ENCODE measurements around the gene DYSF.
A peak's percentile ranks its signal among the peaks of the same experiment; 100 is the strongest.

The DYSF gene

DNA sequence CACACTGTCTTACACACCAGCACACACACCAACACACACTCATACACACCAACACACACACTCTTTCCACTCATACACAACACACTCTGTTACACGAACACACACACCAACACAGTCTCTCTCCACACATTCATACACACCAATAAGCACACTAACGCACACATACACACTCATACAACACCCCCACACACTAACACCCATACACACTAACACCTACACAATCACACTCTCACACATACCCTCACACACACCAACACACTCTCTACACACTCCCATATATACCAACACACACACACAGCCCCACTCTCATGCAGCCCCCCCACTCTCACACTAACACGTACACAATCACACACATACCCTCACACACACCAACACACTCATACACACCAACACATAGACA is 123.8 kb downstream of the DYSF start (continued):
- TF ChIP-seq ZNF544 (tag by site-specific recombination; IDR thresholded peaks at IDR 0.05): 0 out of 2 replicates have a peak, but pooled peaks have one; percentile 47
- TF ChIP-seq ZNF768 (tag by site-specific recombination; IDR thresholded peaks at IDR 0.05): no peak
- no peak for TF ChIP-seq ZSCAN5A (tag by site-specific recombination; IDR thresholded peaks at IDR 0.05)
- TF ChIP-seq, protein P1, sequence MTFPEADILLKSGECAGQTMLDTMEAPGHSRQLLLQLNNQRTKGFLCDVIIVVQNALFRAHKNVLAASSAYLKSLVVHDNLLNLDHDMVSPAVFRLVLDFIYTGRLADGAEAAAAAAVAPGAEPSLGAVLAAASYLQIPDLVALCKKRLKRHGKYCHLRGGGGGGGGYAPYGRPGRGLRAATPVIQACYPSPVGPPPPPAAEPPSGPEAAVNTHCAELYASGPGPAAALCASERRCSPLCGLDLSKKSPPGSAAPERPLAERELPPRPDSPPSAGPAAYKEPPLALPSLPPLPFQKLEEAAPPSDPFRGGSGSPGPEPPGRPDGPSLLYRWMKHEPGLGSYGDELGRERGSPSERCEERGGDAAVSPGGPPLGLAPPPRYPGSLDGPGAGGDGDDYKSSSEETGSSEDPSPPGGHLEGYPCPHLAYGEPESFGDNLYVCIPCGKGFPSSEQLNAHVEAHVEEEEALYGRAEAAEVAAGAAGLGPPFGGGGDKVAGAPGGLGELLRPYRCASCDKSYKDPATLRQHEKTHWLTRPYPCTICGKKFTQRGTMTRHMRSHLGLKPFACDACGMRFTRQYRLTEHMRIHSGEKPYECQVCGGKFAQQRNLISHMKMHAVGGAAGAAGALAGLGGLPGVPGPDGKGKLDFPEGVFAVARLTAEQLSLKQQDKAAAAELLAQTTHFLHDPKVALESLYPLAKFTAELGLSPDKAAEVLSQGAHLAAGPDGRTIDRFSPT (tag by site-specific recombination; IDR thresholded peaks at IDR 0.05): no peak
- no peak for TF ChIP-seq REPIN1 (tag by site-specific recombination; IDR thresholded peaks at IDR 0.05; ENCODE audit: low read depth)
- TF ChIP-seq ZSCAN16 (tag by site-specific recombination; IDR thresholded peaks at IDR 0.05): no peak
- TF ChIP-seq EGR2 (tag by site-specific recombination; IDR thresholded peaks at IDR 0.05; ENCODE audit: low read depth): peak; percentile 25; the same call in 1 of the 2 replicates

DNA sequence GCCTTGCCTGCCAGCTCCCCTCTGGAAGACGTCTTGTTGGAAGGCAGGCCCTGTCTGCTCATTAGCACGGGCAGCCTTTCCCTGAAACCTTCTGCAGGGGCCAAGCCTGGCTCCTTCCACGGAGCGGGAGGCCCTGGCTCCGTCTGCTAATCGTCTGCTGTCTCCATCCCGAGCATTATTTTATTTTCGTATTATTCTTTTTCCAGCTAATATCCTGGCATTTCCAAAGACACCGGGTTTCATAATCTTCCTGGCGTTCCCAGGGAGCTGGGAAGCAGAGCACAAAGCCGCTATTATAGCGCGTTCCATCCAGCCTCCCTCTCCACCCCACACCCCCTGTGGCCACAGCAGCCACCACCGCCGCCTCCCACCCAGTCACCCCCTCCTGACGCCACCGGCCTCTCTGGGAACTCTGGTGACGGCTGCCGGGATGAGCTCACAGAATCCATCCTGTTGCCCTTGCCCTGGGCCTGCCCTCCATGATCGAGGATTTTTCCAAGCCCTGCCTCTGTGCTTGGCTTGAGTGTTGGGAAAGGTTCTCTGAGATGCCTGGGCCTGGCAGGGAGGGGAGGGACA is 125.5 kb downstream of the DYSF start:
- H3K36me3 ChIP-seq (ENCODE audit: control insufficient read depth in 2 of 2, insufficient read depth in 1 of 2, low read length in 2 of 2): no peaks in the 10 kb centered on the region
- CTCF ChIA-PET: no interaction called here
- H3K9me3 ChIP-seq (ENCODE audit: control insufficient read depth, insufficient read depth, low read depth, low read length): no peaks in the 10 kb centered on the region
- no peak overlapping the region for H3K27ac ChIP-seq (ENCODE audit: extremely low read depth, low read depth, low read length)
- H3K4me3 ChIP-seq (ENCODE audit: low read depth, low read length): no peak overlapping the region
- H3K4me1 ChIP-seq (ENCODE audit: control insufficient read depth, insufficient read depth, low read length): no peaks in the 10 kb centered on the region
- TF ChIP-seq ZNF623 (tag by site-specific recombination; IDR thresholded peaks at IDR 0.05) (no peak), PRDM10 (tag by site-specific recombination; IDR thresholded peaks at IDR 0.05) (no peak), ZNF747 (tag by site-specific recombination; IDR thresholded peaks at IDR 0.05) (no peak), ZNF621 (tag by site-specific recombination; IDR thresholded peaks at IDR 0.05) (no peak), ZNF558 (tag by site-specific recombination; IDR thresholded peaks at IDR 0.05) (no peak), ZNF660 (tag by site-specific recombination; IDR thresholded peaks at IDR 0.05) (no peak), ZNF23 (tag by site-specific recombination; IDR thresholded peaks at IDR 0.05; ENCODE audit: borderline replicate concordance) (no peak)
- TF ChIP-seq, protein P2, sequence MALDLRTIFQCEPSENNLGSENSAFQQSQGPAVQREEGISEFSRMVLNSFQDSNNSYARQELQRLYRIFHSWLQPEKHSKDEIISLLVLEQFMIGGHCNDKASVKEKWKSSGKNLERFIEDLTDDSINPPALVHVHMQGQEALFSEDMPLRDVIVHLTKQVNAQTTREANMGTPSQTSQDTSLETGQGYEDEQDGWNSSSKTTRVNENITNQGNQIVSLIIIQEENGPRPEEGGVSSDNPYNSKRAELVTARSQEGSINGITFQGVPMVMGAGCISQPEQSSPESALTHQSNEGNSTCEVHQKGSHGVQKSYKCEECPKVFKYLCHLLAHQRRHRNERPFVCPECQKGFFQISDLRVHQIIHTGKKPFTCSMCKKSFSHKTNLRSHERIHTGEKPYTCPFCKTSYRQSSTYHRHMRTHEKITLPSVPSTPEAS (tag by site-specific recombination; IDR thresholded peaks at IDR 0.05): no peak
- TF ChIP-seq, protein P3, sequence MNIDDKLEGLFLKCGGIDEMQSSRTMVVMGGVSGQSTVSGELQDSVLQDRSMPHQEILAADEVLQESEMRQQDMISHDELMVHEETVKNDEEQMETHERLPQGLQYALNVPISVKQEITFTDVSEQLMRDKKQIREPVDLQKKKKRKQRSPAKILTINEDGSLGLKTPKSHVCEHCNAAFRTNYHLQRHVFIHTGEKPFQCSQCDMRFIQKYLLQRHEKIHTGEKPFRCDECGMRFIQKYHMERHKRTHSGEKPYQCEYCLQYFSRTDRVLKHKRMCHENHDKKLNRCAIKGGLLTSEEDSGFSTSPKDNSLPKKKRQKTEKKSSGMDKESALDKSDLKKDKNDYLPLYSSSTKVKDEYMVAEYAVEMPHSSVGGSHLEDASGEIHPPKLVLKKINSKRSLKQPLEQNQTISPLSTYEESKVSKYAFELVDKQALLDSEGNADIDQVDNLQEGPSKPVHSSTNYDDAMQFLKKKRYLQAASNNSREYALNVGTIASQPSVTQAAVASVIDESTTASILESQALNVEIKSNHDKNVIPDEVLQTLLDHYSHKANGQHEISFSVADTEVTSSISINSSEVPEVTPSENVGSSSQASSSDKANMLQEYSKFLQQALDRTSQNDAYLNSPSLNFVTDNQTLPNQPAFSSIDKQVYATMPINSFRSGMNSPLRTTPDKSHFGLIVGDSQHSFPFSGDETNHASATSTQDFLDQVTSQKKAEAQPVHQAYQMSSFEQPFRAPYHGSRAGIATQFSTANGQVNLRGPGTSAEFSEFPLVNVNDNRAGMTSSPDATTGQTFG (tag by site-specific recombination; IDR thresholded peaks at IDR 0.05; ENCODE audit: borderline replicate concordance): no peak
- POLR2A ChIA-PET: no interaction called here

Data from HEK293 (cell line).